ENCODE results near the gene SERP2. TPM values are rescaled to one million over a fixed set of nuclear protein-coding genes. Genes with fewer than 3 reads are reported as not detected.

Gene SERP2
- total RNA-seq, 1 experiment from 2014 or later: 1.2 TPM

- H3K9ac ChIP-seq (ENCODE audit: low read length): no peak overlapping the region
- H3K27ac ChIP-seq (ENCODE audit: low read length): no peak overlapping the region
- intact Hi-C loops (cut with micrococcal nuclease): no loop called here
- no peak overlapping the region for H3K4me3 ChIP-seq (ENCODE audit: low read length)
- ChIA-PET CTCF (no interaction called here), POLR2A (ENCODE audit: unreplicated experiment) (no interaction called here)
- H4K20me1 ChIP-seq (ENCODE audit: low read length): no peaks in the 10 kb centered on the region
- no peaks in the 10 kb centered on the region for H3F3A ChIP-seq (ENCODE audit: low read length, unreplicated experiment)
- H3K9me2 ChIP-seq (replicated peaks; ENCODE audit: low read length): no peaks in the 10 kb centered on the region
- no peaks in the 10 kb centered on the region for H3K27me3 ChIP-seq (ENCODE audit: low read length)
- DNase-seq (no peak), ATAC-seq (no peak)
- no peak for TF ChIP-seq EZH2phosphoT487 (IDR thresholded peaks at IDR 0.05; ENCODE audit: borderline replicate concordance, low read length)
- no peak for TF ChIP-seq EZH2 (IDR thresholded peaks at IDR 0.05; ENCODE audit: low read length, unreplicated experiment)
- TF ChIP-seq CTCF (conservative IDR thresholded peaks at IDR 0.05; ENCODE audit: low read depth, low read length): no peak
- no peaks in the 10 kb centered on the region for H3K36me3 ChIP-seq (ENCODE audit: low read depth, low read length)
- BruUV-seq (replicated peaks): no TSS peak
- no peaks in the 10 kb centered on the region for H3K79me2 ChIP-seq (ENCODE audit: low read length)
- H2AFZ ChIP-seq (ENCODE audit: low read length): no peak overlapping the region
- H3K4me2 ChIP-seq (ENCODE audit: low read length): no peak overlapping the region
- peaks cover 18% of the 10 kb centered on the region; the same call in 1 of the 2 replicates for H3K4me1 ChIP-seq (ENCODE audit: insufficient read depth, low read length)
- no peaks in the 10 kb centered on the region for H3K9me3 ChIP-seq (ENCODE audit: low read length)
These were observed 38.9 kb upstream of the SERP2 start for GRCh38 chr13:44334751-44335150.

- ATAC-seq (no peak), DNase-seq (peak; percentile 52)
- Histone ChIP-seq H3F3A (ENCODE audit: low read length, unreplicated experiment) (no peaks in the 10 kb centered on the region), H3K4me2 (ENCODE audit: low read length) (no peak overlapping the region), H3K4me3 (ENCODE audit: low read length) (no peak overlapping the region), H3K9me3 (ENCODE audit: low read length) (no peaks in the 10 kb centered on the region), H3K27ac (ENCODE audit: low read length) (no peak overlapping the region), H3K36me3 (ENCODE audit: low read depth, low read length) (no peaks in the 10 kb centered on the region), H3K4me1 (ENCODE audit: insufficient read depth, low read length) (peaks cover 12% of the 10 kb centered on the region; the same call in 1 of the 2 replicates), H3K9me2 (replicated peaks; ENCODE audit: low read length) (no peaks in the 10 kb centered on the region), H3K9ac (ENCODE audit: low read length) (no peak overlapping the region), H3K79me2 (ENCODE audit: low read length) (no peaks in the 10 kb centered on the region), H4K20me1 (ENCODE audit: low read length) (no peaks in the 10 kb centered on the region), H3K27me3 (ENCODE audit: low read length) (no peaks in the 10 kb centered on the region), H2AFZ (ENCODE audit: low read length) (0 out of 2 replicates have a peak overlapping the region, but pooled peaks have one; percentile 1)
- TF ChIP-seq EZH2 (IDR thresholded peaks at IDR 0.05; ENCODE audit: low read length, unreplicated experiment): no peak
- no peak for TF ChIP-seq CTCF (conservative IDR thresholded peaks at IDR 0.05; ENCODE audit: low read depth, low read length)
- TF ChIP-seq EZH2phosphoT487 (IDR thresholded peaks at IDR 0.05; ENCODE audit: borderline replicate concordance, low read length): no peak
- POLR2A ChIA-PET (ENCODE audit: unreplicated experiment): no interaction called here
- CTCF ChIA-PET: no interaction called here
- BruUV-seq (replicated peaks): no TSS peak
- intact Hi-C loops (cut with micrococcal nuclease): no loop called here
These were observed 36.7 kb upstream of the SERP2 start for GRCh38 chr13:44336934-44337333.

- Histone ChIP-seq H3F3A (ENCODE audit: low read length, unreplicated experiment) (no peaks in the 10 kb centered on the region), H4K20me1 (ENCODE audit: low read length) (no peaks in the 10 kb centered on the region), H3K4me2 (ENCODE audit: low read length) (no peak overlapping the region), H2AFZ (ENCODE audit: low read length) (no peak overlapping the region), H3K79me2 (ENCODE audit: low read length) (no peaks in the 10 kb centered on the region), H3K27me3 (ENCODE audit: low read length) (no peaks in the 10 kb centered on the region), H3K9ac (ENCODE audit: low read length) (no peak overlapping the region), H3K36me3 (ENCODE audit: low read depth, low read length) (no peaks in the 10 kb centered on the region), H3K4me1 (ENCODE audit: insufficient read depth, low read length) (peaks cover 10% of the 10 kb centered on the region; the same call in 1 of the 2 replicates), H3K9me2 (replicated peaks; ENCODE audit: low read length) (no peaks in the 10 kb centered on the region), H3K9me3 (ENCODE audit: low read length) (no peaks in the 10 kb centered on the region), H3K4me3 (ENCODE audit: low read length) (no peak overlapping the region), H3K27ac (ENCODE audit: low read length) (no peak overlapping the region)
- POLR2A ChIA-PET (ENCODE audit: unreplicated experiment): no interaction called here
- intact Hi-C loops (cut with micrococcal nuclease): no loop called here
- no peak for TF ChIP-seq EZH2phosphoT487 (IDR thresholded peaks at IDR 0.05; ENCODE audit: borderline replicate concordance, low read length)
- no peak for TF ChIP-seq EZH2 (IDR thresholded peaks at IDR 0.05; ENCODE audit: low read length, unreplicated experiment)
- TF ChIP-seq CTCF (conservative IDR thresholded peaks at IDR 0.05; ENCODE audit: low read depth, low read length): no peak
- no TSS peak for BruUV-seq (replicated peaks)
- DNase-seq: no peak
- CTCF ChIA-PET: no interaction called here
- ATAC-seq: no peak
These were observed 36.0 kb upstream of the SERP2 start for GRCh38 chr13:44337581-44337980.

Data from PC-3 (cell line).